WTC11 (cell line): ENCODE measurements around the gene PIN4. TPM values are rescaled to one million over a fixed set of nuclear protein-coding genes. Genes with fewer than 3 reads are reported as not detected.

Source experiments
- ATAC-seq: fragments of 200-7000 bp; cut with Tn5 transposase; 2 replicates; pipeline ENCODE4 v1.10.0; 2021; ENCODE audit warnings: mild to moderate bottlenecking, moderate library complexity
- CTCF ChIA-PET: fragments of 300-600 bp; sonication (Branson Sonifier 250); formaldehyde crosslinking; loops from one replicate; lab custom pipeline; 2021; ENCODE audit warnings: antibody characterized with exemption; lab: Charles Lee
- POLR2A ChIA-PET: fragments of 350-600 bp; sonication (Branson Sonifier 250); formaldehyde crosslinking; loops from one replicate; lab custom pipeline; 2021; ENCODE audit warnings: antibody characterized with exemption; lab: Charles Lee
- DNase-seq: peaks from one replicate; pipeline ENCODE4 v3.0.0; 2021; ENCODE audit warnings: low spot score
- H3K27ac Mint-ChIP-seq: 2 replicates; pipeline ENCODE4 v1.8.0; 2021; ENCODE audit warnings: mixed read lengths
- H3K27me3 Mint-ChIP-seq: 2 replicates; pipeline ENCODE4 v1.8.0; 2021; ENCODE audit warnings: low read depth, mild to moderate bottlenecking, moderate library complexity, mixed read lengths
- H3K36me3 Mint-ChIP-seq: 2 replicates; pipeline ENCODE4 v1.8.0; 2021; ENCODE audit warnings: mixed read lengths
- H3K4me1 Mint-ChIP-seq: 2 replicates; pipeline ENCODE4 v1.8.0; 2022; ENCODE audit warnings: mixed read lengths
- H3K4me3 Mint-ChIP-seq: 2 replicates; pipeline ENCODE4 v1.8.0; 2021; ENCODE audit warnings: mild to moderate bottlenecking, moderate library complexity, mixed read lengths
- H3K9me3 Mint-ChIP-seq: 2 replicates; pipeline ENCODE4 v1.8.0; 2021; ENCODE audit warnings: mixed read lengths
- CDX4 ChIP-seq: fragments of 250-450 bp; sonication (Bioruptor Pico); IDR thresholded peaks from 2 replicates; pipeline ENCODE4 v1.9.0; 2021; ENCODE audit warnings: moderate library complexity, mild to moderate bottlenecking, inconsistent platforms, borderline replicate concordance
- FOXP1 ChIP-seq: sonication (generic); formaldehyde crosslinking; IDR thresholded peaks from 2 replicates; pipeline ENCODE4 v1.8.0; 2022; ENCODE audit warnings: missing genetic modification reagents, mild to moderate bottlenecking, moderate library complexity, borderline replicate concordance
- GABPB1 ChIP-seq: sonication (generic); formaldehyde crosslinking; IDR thresholded peaks from 2 replicates; pipeline ENCODE4 v1.8.1; 2023; ENCODE audit warnings: mild to moderate bottlenecking, missing genetic modification reagents
- GTF2I ChIP-seq: fragments of 250-450 bp; sonication (Bioruptor Pico); conservative IDR thresholded peaks from 2 replicates; pipeline ENCODE4 v1.4.0; 2021; ENCODE audit warnings: mild to moderate bottlenecking
- IRF1 ChIP-seq: sonication (generic); formaldehyde crosslinking; IDR thresholded peaks from 2 replicates; pipeline ENCODE4 v1.8.0; 2023; ENCODE audit warnings: missing genetic modification reagents
- JAZF1 ChIP-seq: fragments of 250-450 bp; sonication (Bioruptor Pico); IDR thresholded peaks from 2 replicates; pipeline ENCODE4 v1.9.0; 2021; ENCODE audit warnings: moderate library complexity, mild to moderate bottlenecking, inconsistent platforms
- MYBL2 ChIP-seq: sonication (generic); formaldehyde crosslinking; IDR thresholded peaks from 2 replicates; pipeline ENCODE4 v1.8.1; 2023; ENCODE audit warnings: mild to moderate bottlenecking, moderate library complexity, missing genetic modification reagents
- NFATC4 ChIP-seq: fragments of 250-450 bp; sonication (Bioruptor Pico); IDR thresholded peaks from 2 replicates; pipeline ENCODE4 v1.9.0; 2021; ENCODE audit warnings: mild to moderate bottlenecking
- NFE2L1 ChIP-seq: sonication (generic); formaldehyde crosslinking; IDR thresholded peaks from 2 replicates; pipeline ENCODE4 v1.8.1; 2023; ENCODE audit warnings: missing genetic modification reagents
- NR2C2 ChIP-seq: sonication (generic); formaldehyde crosslinking; IDR thresholded peaks from 2 replicates; pipeline ENCODE4 v1.8.0; 2022; ENCODE audit warnings: mild to moderate bottlenecking, missing genetic modification reagents
- PREB ChIP-seq: sonication (generic); formaldehyde crosslinking; IDR thresholded peaks from 2 replicates; pipeline ENCODE4 v1.8.1; 2022; ENCODE audit warnings: mild to moderate bottlenecking, missing genetic modification reagents, moderate library complexity, borderline replicate concordance
- SMAD4 ChIP-seq: sonication (generic); formaldehyde crosslinking; IDR thresholded peaks from 2 replicates; pipeline ENCODE4 v1.8.0; 2022; ENCODE audit warnings: mild to moderate bottlenecking, missing genetic modification reagents
- SP1 ChIP-seq: sonication (generic); formaldehyde crosslinking; conservative IDR thresholded peaks from 2 replicates; pipeline ENCODE4 v1.8.1; 2022; ENCODE audit warnings: missing genetic modification reagents
- TEAD1 ChIP-seq: sonication (generic); formaldehyde crosslinking; IDR thresholded peaks from 2 replicates; pipeline ENCODE4 v1.8.0; 2022; ENCODE audit warnings: mild to moderate bottlenecking, missing genetic modification reagents
- ZNF138 ChIP-seq: sonication (generic); formaldehyde crosslinking; conservative IDR thresholded peaks from 2 replicates; pipeline ENCODE4 v1.8.1; 2022; ENCODE audit warnings: mild to moderate bottlenecking, moderate library complexity, missing genetic modification reagents
- ZSCAN18 ChIP-seq: fragments of 250-450 bp; sonication (Bioruptor Pico); IDR thresholded peaks from 2 replicates; pipeline ENCODE4 v2.1.2; 2022; ENCODE audit warnings: mild to moderate bottlenecking, moderate library complexity
- total RNA-seq: library from RNA; stranded (reverse); gene quantifications from 3 replicates; pipeline ENCODE4 v1.2.3, GENCODE V29; 2021
- TF ChIP-seq, protein P1 (sequence below): sonication (generic); formaldehyde crosslinking; IDR thresholded peaks from 2 replicates; pipeline ENCODE4 v1.8.0; 2022; ENCODE audit warnings: mild to moderate bottlenecking, missing genetic modification reagents
- TF ChIP-seq, protein P2 (sequence below): sonication (generic); formaldehyde crosslinking; IDR thresholded peaks from 2 replicates; pipeline ENCODE4 v1.8.1; 2023; ENCODE audit warnings: mild to moderate bottlenecking, missing genetic modification reagents
- TF ChIP-seq, protein P3 (sequence below): sonication (generic); formaldehyde crosslinking; IDR thresholded peaks from 2 replicates; pipeline ENCODE4 v1.8.0; 2022; ENCODE audit warnings: mild to moderate bottlenecking, missing genetic modification reagents
- TF ChIP-seq, protein P4 (sequence below): sonication (generic); formaldehyde crosslinking; IDR thresholded peaks from 2 replicates; pipeline ENCODE4 v1.8.1; 2023; ENCODE audit warnings: mild to moderate bottlenecking, missing genetic modification reagents
- TF ChIP-seq, protein P5 (sequence below): fragments of 250-450 bp; sonication (Bioruptor Pico); IDR thresholded peaks from 2 replicates; pipeline ENCODE4 v1.9.0; 2021; ENCODE audit warnings: mild to moderate bottlenecking, borderline replicate concordance

The PIN4 gene
- total RNA-seq, 1 experiment from 2014 or later: 9.3 TPM

GRCh38 chrX:72240976-72241375 is 59.4 kb downstream of the PIN4 start (continued):
- TF ChIP-seq, protein P1, sequence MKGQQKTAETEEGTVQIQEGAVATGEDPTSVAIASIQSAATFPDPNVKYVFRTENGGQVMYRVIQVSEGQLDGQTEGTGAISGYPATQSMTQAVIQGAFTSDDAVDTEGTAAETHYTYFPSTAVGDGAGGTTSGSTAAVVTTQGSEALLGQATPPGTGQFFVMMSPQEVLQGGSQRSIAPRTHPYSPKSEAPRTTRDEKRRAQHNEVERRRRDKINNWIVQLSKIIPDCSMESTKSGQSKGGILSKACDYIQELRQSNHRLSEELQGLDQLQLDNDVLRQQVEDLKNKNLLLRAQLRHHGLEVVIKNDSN (CRISPR knock-in tag): no peak
- no peak for TF ChIP-seq IRF1 (CRISPR knock-in tag)
- no peak for TF ChIP-seq ZNF138 (CRISPR knock-in tag)
- TF ChIP-seq, protein P2, sequence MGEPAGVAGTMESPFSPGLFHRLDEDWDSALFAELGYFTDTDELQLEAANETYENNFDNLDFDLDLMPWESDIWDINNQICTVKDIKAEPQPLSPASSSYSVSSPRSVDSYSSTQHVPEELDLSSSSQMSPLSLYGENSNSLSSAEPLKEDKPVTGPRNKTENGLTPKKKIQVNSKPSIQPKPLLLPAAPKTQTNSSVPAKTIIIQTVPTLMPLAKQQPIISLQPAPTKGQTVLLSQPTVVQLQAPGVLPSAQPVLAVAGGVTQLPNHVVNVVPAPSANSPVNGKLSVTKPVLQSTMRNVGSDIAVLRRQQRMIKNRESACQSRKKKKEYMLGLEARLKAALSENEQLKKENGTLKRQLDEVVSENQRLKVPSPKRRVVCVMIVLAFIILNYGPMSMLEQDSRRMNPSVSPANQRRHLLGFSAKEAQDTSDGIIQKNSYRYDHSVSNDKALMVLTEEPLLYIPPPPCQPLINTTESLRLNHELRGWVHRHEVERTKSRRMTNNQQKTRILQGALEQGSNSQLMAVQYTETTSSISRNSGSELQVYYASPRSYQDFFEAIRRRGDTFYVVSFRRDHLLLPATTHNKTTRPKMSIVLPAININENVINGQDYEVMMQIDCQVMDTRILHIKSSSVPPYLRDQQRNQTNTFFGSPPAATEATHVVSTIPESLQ: no peak
- no peak for TF ChIP-seq GABPB1 (CRISPR knock-in tag)
- no peak for TF ChIP-seq SP1 (CRISPR knock-in tag)

DNA sequence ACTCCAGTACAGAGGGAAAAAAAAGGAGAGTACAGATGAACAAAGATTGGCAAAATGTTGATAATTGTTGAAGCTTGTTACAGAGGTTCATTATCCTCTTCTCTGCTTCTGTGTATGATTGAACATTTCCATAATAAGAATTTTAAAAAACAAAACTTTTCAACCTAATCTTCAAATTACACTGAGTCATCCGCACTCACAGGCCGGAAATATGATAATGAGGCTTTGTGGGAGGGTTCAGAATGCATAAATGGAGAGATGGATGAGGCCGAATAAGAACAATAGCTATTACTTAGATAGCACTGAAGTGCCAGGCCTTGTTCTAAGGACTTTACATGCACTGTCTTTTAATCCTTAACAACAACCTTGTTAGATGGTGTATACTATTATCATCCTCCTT is 61.9 kb downstream of the PIN4 start:
- no peak overlapping the region for H3K4me3 Mint-ChIP-seq
- no peaks in the 10 kb centered on the region; the same call in 1 of the 2 replicates for H3K27me3 Mint-ChIP-seq
- no peak overlapping the region for H3K27ac Mint-ChIP-seq
- DNase-seq (no peak), ATAC-seq (no peak)
- POLR2A ChIA-PET: no interaction called here
- TF ChIP-seq, protein P1 (CRISPR knock-in tag): no peak
- TF ChIP-seq CDX4 (CRISPR knock-in tag): no peak
- TF ChIP-seq, protein P3, sequence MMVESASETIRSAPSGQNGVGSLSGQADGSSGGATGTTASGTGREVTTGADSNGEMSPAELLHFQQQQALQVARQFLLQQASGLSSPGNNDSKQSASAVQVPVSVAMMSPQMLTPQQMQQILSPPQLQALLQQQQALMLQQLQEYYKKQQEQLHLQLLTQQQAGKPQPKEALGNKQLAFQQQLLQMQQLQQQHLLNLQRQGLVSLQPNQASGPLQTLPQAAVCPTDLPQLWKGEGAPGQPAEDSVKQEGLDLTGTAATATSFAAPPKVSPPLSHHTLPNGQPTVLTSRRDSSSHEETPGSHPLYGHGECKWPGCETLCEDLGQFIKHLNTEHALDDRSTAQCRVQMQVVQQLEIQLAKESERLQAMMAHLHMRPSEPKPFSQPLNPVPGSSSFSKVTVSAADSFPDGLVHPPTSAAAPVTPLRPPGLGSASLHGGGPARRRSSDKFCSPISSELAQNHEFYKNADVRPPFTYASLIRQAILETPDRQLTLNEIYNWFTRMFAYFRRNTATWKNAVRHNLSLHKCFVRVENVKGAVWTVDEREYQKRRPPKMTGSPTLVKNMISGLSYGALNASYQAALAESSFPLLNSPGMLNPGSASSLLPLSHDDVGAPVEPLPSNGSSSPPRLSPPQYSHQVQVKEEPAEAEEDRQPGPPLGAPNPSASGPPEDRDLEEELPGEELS: no peak
- no peak for TF ChIP-seq JAZF1 (CRISPR knock-in tag)
- TF ChIP-seq GTF2I (CRISPR knock-in tag): no peak
- TF ChIP-seq NFATC4 (CRISPR knock-in tag): no peak
- no peak for TF ChIP-seq FOXP1
- TF ChIP-seq, protein P4, sequence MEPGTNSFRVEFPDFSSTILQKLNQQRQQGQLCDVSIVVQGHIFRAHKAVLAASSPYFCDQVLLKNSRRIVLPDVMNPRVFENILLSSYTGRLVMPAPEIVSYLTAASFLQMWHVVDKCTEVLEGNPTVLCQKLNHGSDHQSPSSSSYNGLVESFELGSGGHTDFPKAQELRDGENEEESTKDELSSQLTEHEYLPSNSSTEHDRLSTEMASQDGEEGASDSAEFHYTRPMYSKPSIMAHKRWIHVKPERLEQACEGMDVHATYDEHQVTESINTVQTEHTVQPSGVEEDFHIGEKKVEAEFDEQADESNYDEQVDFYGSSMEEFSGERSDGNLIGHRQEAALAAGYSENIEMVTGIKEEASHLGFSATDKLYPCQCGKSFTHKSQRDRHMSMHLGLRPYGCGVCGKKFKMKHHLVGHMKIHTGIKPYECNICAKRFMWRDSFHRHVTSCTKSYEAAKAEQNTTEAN (CRISPR knock-in tag): no peak
- TF ChIP-seq MYBL2 (CRISPR knock-in tag): no peak
- no peak for TF ChIP-seq ZSCAN18 (CRISPR knock-in tag)
- TF ChIP-seq SMAD4 (CRISPR knock-in tag): no peak
- TF ChIP-seq NFE2L1 (CRISPR knock-in tag): no peak
- no peak for TF ChIP-seq NR2C2 (CRISPR knock-in tag)
- TF ChIP-seq, protein P5, sequence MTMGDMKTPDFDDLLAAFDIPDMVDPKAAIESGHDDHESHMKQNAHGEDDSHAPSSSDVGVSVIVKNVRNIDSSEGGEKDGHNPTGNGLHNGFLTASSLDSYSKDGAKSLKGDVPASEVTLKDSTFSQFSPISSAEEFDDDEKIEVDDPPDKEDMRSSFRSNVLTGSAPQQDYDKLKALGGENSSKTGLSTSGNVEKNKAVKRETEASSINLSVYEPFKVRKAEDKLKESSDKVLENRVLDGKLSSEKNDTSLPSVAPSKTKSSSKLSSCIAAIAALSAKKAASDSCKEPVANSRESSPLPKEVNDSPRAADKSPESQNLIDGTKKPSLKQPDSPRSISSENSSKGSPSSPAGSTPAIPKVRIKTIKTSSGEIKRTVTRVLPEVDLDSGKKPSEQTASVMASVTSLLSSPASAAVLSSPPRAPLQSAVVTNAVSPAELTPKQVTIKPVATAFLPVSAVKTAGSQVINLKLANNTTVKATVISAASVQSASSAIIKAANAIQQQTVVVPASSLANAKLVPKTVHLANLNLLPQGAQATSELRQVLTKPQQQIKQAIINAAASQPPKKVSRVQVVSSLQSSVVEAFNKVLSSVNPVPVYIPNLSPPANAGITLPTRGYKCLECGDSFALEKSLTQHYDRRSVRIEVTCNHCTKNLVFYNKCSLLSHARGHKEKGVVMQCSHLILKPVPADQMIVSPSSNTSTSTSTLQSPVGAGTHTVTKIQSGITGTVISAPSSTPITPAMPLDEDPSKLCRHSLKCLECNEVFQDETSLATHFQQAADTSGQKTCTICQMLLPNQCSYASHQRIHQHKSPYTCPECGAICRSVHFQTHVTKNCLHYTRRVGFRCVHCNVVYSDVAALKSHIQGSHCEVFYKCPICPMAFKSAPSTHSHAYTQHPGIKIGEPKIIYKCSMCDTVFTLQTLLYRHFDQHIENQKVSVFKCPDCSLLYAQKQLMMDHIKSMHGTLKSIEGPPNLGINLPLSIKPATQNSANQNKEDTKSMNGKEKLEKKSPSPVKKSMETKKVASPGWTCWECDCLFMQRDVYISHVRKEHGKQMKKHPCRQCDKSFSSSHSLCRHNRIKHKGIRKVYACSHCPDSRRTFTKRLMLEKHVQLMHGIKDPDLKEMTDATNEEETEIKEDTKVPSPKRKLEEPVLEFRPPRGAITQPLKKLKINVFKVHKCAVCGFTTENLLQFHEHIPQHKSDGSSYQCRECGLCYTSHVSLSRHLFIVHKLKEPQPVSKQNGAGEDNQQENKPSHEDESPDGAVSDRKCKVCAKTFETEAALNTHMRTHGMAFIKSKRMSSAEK (CRISPR knock-in tag): no peak
- TF ChIP-seq PREB: no peak
- TF ChIP-seq TEAD1: no peak
- no peaks in the 10 kb centered on the region for H3K36me3 Mint-ChIP-seq
- no peaks in the 10 kb centered on the region for H3K9me3 Mint-ChIP-seq
- CTCF ChIA-PET: interaction anchor here (1.4 to 1.9 kb wide), 2 partner anchors 11 to 54 kb away, joined by 3 to 7 read pairs; no protein-coding TSS in a partner anchor
- H3K4me1 Mint-ChIP-seq: no peaks in the 10 kb centered on the region
